ENCODE results near the gene IQCE. TPM values are rescaled to one million over a fixed set of nuclear protein-coding genes. Genes with fewer than 3 reads are reported as not detected.

The IQCE gene
- total and polyA plus RNA-seq, 12 donors = 4.2 to 13.8 (median 9.3) TPM

DNA sequence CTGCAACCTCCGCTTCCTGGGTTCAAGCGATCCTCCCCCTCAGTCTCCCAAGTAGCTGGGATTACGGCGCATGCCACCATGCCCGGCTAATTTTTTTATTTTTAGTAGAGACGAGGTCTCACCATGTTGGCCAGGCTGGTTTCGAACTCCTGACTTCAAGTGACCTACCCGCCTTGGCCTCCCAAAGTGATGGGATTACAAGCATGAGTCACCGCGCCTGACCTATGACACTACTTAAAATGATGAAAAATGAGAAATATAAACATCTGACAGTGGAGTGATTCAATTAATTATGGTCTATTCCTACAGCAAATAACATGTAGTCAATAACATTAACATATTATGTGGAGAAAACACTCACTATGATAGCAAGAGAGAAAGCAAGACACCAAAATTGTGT lies 5.7 kb upstream of the IQCE start:
- Histone ChIP-seq H3K27me3 (no peaks in the 10 kb centered on the region), H3K9me3 (no peaks in the 10 kb centered on the region), H3K4me1 (peaks cover 0 to 44% (median 28%) of the 10 kb centered on the region in 9 donors), H3K4me3 (peak overlapping the region in 1 of 10 donors; percentile 99), H3K36me3 (peaks cover 0 to 56% (median 14%) of the 10 kb centered on the region in 9 donors), H3K27ac (no peak overlapping the region)
- ATAC-seq (no peak), DNase-seq (no peak)
- no peak for TF ChIP-seq CTCF (IDR thresholded peaks at IDR 0.05)
- intact Hi-C loops (cut with DNase I) = loop anchor here in 5 of 10 donors (5.0 to 10.0 kb wide), 2 partner anchors 76 to 78 kb away; partner anchors contain the start of gene GRIFIN (in 5 of the 5)
- 98 to 99% methylated on average over 10 of the region's 10 CpGs for WGBS, 2 donors

DNA sequence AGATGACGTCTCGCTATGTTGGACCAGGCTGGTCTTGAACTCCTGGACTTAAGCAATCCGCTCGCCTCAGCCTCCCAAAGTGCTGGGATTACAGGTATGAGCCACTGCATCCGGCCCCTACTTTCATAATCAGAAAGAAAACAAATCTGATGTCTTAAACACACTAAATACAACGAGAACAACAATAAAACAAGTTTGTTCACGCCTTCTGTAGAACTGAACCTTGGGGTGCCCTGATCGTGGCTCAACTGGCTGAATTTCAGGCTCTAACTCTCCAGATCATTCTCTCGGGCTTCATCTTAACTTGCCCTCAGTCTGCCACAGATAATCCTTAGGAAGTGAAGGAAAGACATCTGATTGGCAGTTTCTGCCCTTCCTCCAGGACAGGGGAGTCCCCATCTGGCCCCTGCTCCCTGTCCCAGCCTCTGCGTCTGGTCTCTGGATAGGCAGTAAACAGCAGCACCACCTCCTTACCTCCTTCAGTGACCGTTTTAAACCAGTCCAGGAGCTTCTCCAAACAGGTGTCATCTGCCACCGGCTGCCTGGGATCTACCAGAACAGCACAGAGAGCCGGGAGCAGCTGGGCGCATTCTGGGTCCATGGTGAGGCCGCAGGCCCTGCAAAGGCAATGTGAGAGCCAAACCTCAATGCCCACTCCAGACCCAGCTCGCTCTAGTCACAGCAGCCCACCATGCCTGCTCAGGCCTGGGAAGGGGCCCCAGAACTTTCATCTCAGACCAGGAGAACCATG lies 4.8 kb upstream of the IQCE start:
- peak overlapping the region; percentile 86 to 99 (median 92) for H3K4me3 ChIP-seq
- peaks cover 0 to 51% (median 33%) of the 10 kb centered on the region in 9 donors for H3K4me1 ChIP-seq
- TF ChIP-seq CTCF (IDR thresholded peaks at IDR 0.05) = no peak
- peak overlapping the region in 3 of 10 donors; percentile 11 to 100 (median 99) for H3K27ac ChIP-seq
- H3K36me3 ChIP-seq = peaks cover 0 to 47% (median 5%) of the 10 kb centered on the region in 9 donors
- H3K9me3 ChIP-seq = no peaks in the 10 kb centered on the region
- intact Hi-C loops (cut with DNase I) = loop anchor here in 5 of 10 donors (5.0 to 10.0 kb wide), 2 partner anchors 77 to 79 kb away; partner anchors contain the start of gene GRIFIN (in 5 of the 5)
- no peaks in the 10 kb centered on the region for H3K27me3 ChIP-seq
- WGBS, 2 donors = 77 to 81% methylated on average over 16 of the region's 16 CpGs
- DNase-seq = no peak
- no peak for ATAC-seq

- no peaks in the 10 kb centered on the region for H3K27me3 ChIP-seq
- peaks cover 0 to 55% (median 36%) of the 10 kb centered on the region in 9 donors for H3K4me1 ChIP-seq
- no peaks in the 10 kb centered on the region for H3K9me3 ChIP-seq
- intact Hi-C loops (cut with DNase I) = loop anchor here in 6 of 10 donors (5.0 to 10.0 kb wide), 4 partner anchors 32 to 80 kb away; partner anchors contain the start of gene GRIFIN (in 6 of the 6)
- DNase-seq (no peak), ATAC-seq (peak in 1 of 8 donors; percentile 1)
- WGBS, 2 donors = 8 to 10% methylated on average over 12 of the region's 12 CpGs
- H3K27ac ChIP-seq = peak overlapping the region in 9 of 10 donors; percentile 95 to 100 (median 100)
- H3K36me3 ChIP-seq = peaks cover 0 to 40% (median 2%) of the 10 kb centered on the region in 9 donors
- no peak for TF ChIP-seq CTCF (IDR thresholded peaks at IDR 0.05)
- peak overlapping the region; percentile 86 to 99 (median 92) for H3K4me3 ChIP-seq
Measured at GRCh38 chr7:2554661-2555111, 4.1 kb upstream of the IQCE start.
